ENCODE measurements around the gene BACE2.

BACE2 gene

DNA sequence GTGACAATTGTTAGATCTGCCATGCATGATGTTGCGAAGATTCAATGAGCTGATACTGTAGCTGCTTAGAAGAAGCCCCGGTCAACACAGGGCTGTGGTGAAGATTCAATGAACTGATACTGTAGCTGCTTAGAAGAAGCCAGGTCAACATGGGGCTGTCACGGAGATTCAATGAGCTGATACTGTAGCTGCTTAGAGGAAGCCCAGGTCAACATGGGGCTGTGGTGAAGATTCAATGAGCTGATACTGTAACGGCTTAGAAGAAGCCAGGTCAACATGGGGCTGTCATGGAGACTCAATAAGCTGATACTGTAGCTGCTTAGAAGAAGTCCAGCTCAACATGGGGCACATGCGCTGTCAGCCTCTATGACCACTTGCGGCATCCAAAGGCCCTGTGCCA, 18.8 kb upstream of the BACE2 start:
- DNase-seq = no peak

GRCh38 chr21:41152147-41152546, 15.8 kb upstream of the BACE2 start:
- DNase-seq = no peak

GRCh38 chr21:41153443-41153842, 14.5 kb upstream of the BACE2 start:
- no peak for DNase-seq

- DNase-seq = no peak
Measured at GRCh38 chr21:41156142-41156541, 11.8 kb upstream of the BACE2 start.

- DNase-seq = no peak
Measured at GRCh38 chr21:41158026-41158425, 9.9 kb upstream of the BACE2 start.

GRCh38 chr21:41160036-41160435, 7.9 kb upstream of the BACE2 start:
- no peak for DNase-seq

GRCh38 chr21:41161428-41161827, 6.5 kb upstream of the BACE2 start:
- DNase-seq = no peak

GRCh38 chr21:41162096-41162495, 5.9 kb upstream of the BACE2 start:
- DNase-seq = no peak

- no peak for DNase-seq
Measured at GRCh38 chr21:41163091-41163490, 4.9 kb upstream of the BACE2 start.

DNA sequence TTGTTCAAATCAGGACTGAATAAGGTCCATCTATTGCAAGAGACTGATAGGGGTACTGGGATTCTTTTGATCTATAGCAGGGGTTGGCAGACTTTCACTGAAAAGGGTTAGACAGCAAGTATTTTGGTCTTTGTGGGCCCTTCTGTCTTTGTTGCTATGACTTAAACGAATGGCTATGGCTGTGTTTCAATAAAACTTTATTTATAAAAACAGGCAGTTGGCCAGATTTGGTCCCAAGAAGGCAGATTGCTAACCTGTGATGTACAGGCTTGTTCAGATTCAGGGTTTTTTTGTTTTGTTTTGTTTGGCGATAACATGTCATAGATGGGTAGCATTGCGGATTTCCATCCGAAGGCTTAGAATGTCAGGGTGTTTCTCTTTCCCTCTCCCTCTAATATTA, 3.9 kb upstream of the BACE2 start:
- DNase-seq = no peak

DNA sequence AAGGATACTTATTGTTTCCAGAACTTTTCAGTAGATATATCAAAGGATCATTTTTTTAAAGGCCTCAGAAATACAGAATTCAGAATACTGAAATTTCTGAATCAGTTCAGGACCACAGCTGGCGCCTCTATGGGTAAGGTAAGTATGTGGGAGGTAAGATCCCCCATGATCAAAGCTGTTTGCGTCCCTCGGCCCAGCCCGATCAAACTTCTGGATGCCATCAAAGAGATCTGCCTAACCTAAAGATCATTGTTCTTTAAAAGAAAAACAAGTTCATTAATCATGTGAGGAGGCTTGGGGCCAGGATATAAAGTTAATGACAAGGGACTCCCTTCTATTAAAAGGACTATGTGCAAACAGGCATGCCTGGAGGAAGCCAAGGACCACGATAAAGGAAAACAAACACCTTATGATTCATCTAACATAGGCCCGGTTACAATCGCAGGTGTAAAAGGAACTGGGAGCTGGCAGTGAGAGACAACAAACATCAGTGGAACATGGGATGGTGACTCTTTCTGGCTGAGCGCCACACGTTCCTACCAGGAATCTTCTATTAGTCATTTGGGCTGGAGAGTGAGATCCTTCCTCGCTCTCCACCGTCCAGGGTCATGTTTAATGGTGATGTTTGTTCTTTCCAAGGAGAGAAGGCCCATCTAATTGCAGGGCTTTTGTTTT, 2.8 kb upstream of the BACE2 start:
- no peak for DNase-seq

GRCh38 chr21:41166884-41167283, 1.1 kb upstream of the BACE2 start:
- no peak for DNase-seq

GRCh38 chr21:41168391-41169257, 664 bp downstream of the BACE2 start:
- DNase-seq = no peak

- no peak for DNase-seq
Measured at GRCh38 chr21:41169258-41169576, 1.3 kb downstream of the BACE2 start.

DNA sequence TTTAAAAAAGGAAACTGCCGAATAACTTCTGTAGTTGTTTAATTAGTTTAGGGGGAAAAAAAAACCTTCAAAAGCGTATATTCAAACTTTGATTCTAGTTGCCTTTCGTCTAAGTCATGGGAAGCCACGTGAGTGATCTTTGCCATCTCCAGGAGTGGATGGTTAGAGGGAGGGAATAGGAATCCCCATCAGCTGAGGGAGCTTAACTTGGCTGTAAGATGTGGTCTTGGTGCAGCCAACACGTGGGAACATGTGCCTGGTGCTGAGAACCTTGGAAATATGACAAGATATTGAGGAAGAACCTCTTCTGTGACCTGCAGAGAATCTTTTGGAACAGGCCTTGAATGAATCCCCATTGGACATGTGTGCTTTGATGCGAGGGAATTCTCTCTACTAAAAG, 1.7 kb downstream of the BACE2 start:
- DNase-seq = no peak

DNA sequence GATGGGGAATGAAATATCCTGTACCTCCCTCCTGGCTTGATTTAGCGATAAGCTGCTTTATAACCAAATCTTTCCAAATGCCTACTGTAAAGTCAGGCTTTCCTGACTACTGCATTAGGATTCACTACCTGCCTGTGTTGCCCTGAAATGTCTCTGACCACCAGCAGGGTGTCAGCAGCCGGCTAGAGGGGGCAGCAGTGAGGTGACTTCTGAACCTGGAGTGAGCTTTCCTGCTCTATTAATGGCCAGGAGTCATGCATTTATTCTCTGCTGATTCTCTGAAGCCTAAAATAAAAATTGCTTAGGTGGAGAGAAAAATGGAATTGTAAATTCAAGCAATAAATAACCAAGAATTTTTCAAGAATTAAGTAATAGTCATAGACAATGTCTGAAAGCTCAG, 2.5 kb downstream of the BACE2 start:
- no peak for DNase-seq

- no peak for DNase-seq
Measured at GRCh38 chr21:41170859-41171609, 3.1 kb downstream of the BACE2 start.

DNA sequence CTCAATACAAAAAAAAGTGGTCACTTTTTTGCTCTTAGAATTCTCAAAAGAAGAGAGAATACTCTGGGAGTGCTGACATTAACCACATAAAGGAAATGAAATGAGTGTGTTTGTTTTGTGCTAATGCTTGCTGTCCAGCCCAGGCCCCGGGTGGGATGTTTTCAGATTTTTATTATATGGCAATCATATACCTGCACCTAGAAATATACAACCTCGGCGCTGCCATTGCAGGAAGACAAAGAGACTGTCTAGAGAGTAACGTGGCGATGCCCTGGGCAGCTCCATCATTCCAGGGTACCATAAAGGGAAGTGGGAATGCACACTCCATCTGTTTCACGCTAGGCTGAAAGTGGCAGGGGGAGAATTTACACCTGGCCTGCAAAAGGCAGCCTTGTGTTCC, 7.1 kb downstream of the BACE2 start:
- DNase-seq = no peak

- DNase-seq = no peak
Measured at GRCh38 chr21:41176846-41177245, 8.9 kb downstream of the BACE2 start.

- no peak for DNase-seq
Measured at GRCh38 chr21:41180752-41181151, 12.8 kb downstream of the BACE2 start.

DNA sequence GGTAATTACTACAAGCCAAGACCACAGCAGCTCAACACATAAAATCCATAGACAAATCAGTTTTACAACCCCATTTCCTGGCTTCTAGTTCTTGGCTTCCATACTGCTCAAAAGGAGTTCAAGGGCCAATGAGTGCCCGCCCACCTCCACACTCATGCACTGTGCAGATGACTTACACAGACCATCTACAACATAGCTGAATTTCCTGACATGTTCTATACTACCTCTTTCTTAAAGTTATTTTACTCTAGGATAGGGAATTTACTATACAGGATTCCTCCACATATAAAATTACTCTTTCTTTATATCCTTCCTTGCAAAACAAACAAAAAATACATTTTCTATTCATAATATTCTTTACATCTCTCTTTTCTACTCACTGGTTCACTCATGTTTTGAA, 14.6 kb downstream of the BACE2 start:
- no peak for DNase-seq

DNA sequence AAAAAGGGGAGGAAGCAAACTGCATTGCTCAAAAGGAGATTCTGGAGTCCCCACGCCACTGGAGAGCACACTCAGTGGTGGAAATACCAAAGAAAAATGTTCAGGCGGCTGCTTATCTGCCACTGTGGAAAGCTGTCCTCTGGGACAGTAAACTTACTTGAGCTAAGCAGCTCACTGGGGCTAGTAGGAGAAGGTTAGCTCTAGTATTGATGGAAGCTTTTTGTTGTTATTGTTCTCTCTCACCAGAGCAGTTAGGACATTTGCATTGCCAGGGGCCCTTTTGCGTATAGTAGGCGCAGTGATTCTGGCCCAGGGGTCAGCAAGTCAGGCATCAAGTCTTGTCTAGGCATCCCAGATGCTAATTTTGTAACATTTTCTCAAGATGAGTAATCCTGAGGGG, 15.6 kb downstream of the BACE2 start:
- no peak for DNase-seq

GRCh38 chr21:41185802-41186201, 17.8 kb downstream of the BACE2 start:
- no peak for DNase-seq

All from activated CD4-positive, CD25-positive, alpha-beta regulatory T cell treated with anti-CD3 and anti-CD28 coated beads, Interleukin-2, amount 50 U/mL, for 72 hours (primary cell).